Neural cell (in vitro differentiated cells): Measurements from ENCODE around the gene LAPTM5. TPM values are rescaled to one million over a fixed set of nuclear protein-coding genes. Genes with fewer than 3 reads are reported as not detected.

ENCODE experiments used
- H2AFZ ChIP-seq: fragments of 200-600, 300-800 bp; sonication (generic), shearing (Covaris generic); 2 replicates; pipeline ENCODE4 v1.6.0; 2014; ENCODE audit warnings: low read depth, mild to moderate bottlenecking, antibody characterized with exemption, low read length, moderate library complexity
- H3F3A ChIP-seq: fragments of 200-600 bp; shearing (Covaris generic); 2 replicates; pipeline ENCODE4 v1.6.1; 2016; ENCODE audit warnings: mild to moderate bottlenecking, moderate library complexity, mixed read lengths, antibody characterized with exemption, low read length; ENCODE audit not compliant: insufficient read depth, poor library complexity, severe bottlenecking
- H3K27ac ChIP-seq: fragments of 200-600, 300-800 bp; sonication (generic), shearing (Covaris generic); 2 replicates; pipeline ENCODE4 v1.5.1; 2014; ENCODE audit warnings: mild to moderate bottlenecking, low read length, moderate library complexity
- H3K27me3 ChIP-seq: fragments of 300-800, 200-600 bp; sonication (generic), shearing (Covaris generic); 2 replicates; pipeline ENCODE4 v1.6.0; 2014; ENCODE audit warnings: mild to moderate bottlenecking, low read depth, low read length, moderate library complexity; ENCODE audit not compliant: insufficient read depth
- H3K36me3 ChIP-seq: fragments of 300-800, 200-600 bp; sonication (generic), shearing (Covaris generic); 2 replicates; pipeline ENCODE4 v1.5.1; 2014; ENCODE audit warnings: mild to moderate bottlenecking, antibody characterized with exemption, low read length, moderate library complexity; ENCODE audit not compliant: insufficient read depth
- H3K4me2 ChIP-seq: fragments of 300-800, 200-600 bp; sonication (generic), shearing (Covaris generic); 2 replicates; pipeline ENCODE4 v1.6.0; 2014; ENCODE audit warnings: mild to moderate bottlenecking, low read length
- H3K4me3 ChIP-seq: fragments of 300-800, 200-600 bp; sonication (generic), shearing (Covaris generic); 2 replicates; pipeline ENCODE4 v1.5.1; 2014; ENCODE audit warnings: mild to moderate bottlenecking, low read length, moderate library complexity
- H3K79me2 ChIP-seq: fragments of 200-600 bp; shearing (Covaris generic); replicated peaks from 2 replicates; pipeline ENCODE4 v1.6.0; 2014; ENCODE audit warnings: mild to moderate bottlenecking, low read length, moderate library complexity; ENCODE audit not compliant: insufficient read depth
- H3K9ac ChIP-seq: fragments of 300-800, 200-600 bp; sonication (generic), shearing (Covaris generic); 2 replicates; pipeline ENCODE4 v1.6.1; 2016; ENCODE audit warnings: mild to moderate bottlenecking, low read length, mixed read lengths
- H3K9me2 ChIP-seq: fragments of 200-600 bp; shearing (Covaris generic); 2 replicates; pipeline ENCODE4 v1.6.1; 2016; ENCODE audit warnings: mild to moderate bottlenecking, low read length, mixed read lengths; ENCODE audit not compliant: insufficient read depth
- H3K9me3 ChIP-seq: fragments of 200-600, 300-800 bp; sonication (generic), shearing (Covaris generic); 2 replicates; pipeline ENCODE4 v1.6.1; 2016; ENCODE audit warnings: mild to moderate bottlenecking, mixed run types, low read length, moderate library complexity, mixed read lengths
- H4K20me1 ChIP-seq: fragments of 200-600 bp; shearing (Covaris generic); 2 replicates; pipeline ENCODE4 v1.6.1; 2016; ENCODE audit warnings: mild to moderate bottlenecking, mixed run types; ENCODE audit not compliant: insufficient read depth
- EP300 ChIP-seq: fragments of 450-650 bp; conservative IDR thresholded peaks from 2 replicates; pipeline ENCODE4 v1.6.1; 2014; ENCODE audit warnings: antibody characterized with exemption, mild to moderate bottlenecking, moderate library complexity; ENCODE audit not compliant: poor library complexity, severe bottlenecking
- EZH2 ChIP-seq: fragments of 200-600, 300-800 bp; shearing (Covaris generic), sonication (generic); IDR thresholded peaks from 2 replicates; pipeline ENCODE4 v1.6.1; 2014; ENCODE audit warnings: antibody characterized with exemption, low read length, borderline replicate concordance, mild to moderate bottlenecking; ENCODE audit not compliant: insufficient read depth, poor library complexity, severe bottlenecking
- MXI1 ChIP-seq: fragments of 450-650 bp; conservative IDR thresholded peaks from 2 replicates; pipeline ENCODE4 v1.6.1; 2014; ENCODE audit warnings: antibody characterized with exemption, mild to moderate bottlenecking; ENCODE audit not compliant: poor library complexity, severe bottlenecking
- POLR2AphosphoS5 ChIP-seq: IDR thresholded peaks from 2 replicates; pipeline ENCODE4 v1.6.1; 2012
- RAD21 ChIP-seq: fragments of 450-650 bp; conservative IDR thresholded peaks from 2 replicates; pipeline ENCODE4 v1.6.1; 2014; ENCODE audit warnings: antibody characterized with exemption, mild to moderate bottlenecking, moderate library complexity
- SMC3 ChIP-seq: fragments of 450-650 bp; conservative IDR thresholded peaks from 2 replicates; pipeline ENCODE4 v1.6.1; 2014; ENCODE audit warnings: antibody characterized with exemption, mild to moderate bottlenecking, moderate library complexity; ENCODE audit not compliant: poor library complexity
- TAF1 ChIP-seq: IDR thresholded peaks from 2 replicates; pipeline ENCODE4 v1.6.1; 2012; ENCODE audit warnings: low read depth
- polyA plus RNA-seq: library from polyadenylated mRNA; depleted of rRNA; stranded (reverse); fragments of >200 nt; gene quantifications from 2 replicates; pipeline ENCODE4 v1.2.3, GENCODE V29; 2014
- TF ChIP-seq, protein P1 (sequence below): IDR thresholded peaks from 2 replicates; pipeline ENCODE4 v1.6.1; 2012; ENCODE audit warnings: borderline replicate concordance
- TF ChIP-seq, protein P2 (sequence below): fragments of 450-650 bp; IDR thresholded peaks from 2 replicates; pipeline ENCODE4 v1.5.1; 2014; ENCODE audit warnings: antibody characterized with exemption, mild to moderate bottlenecking, moderate library complexity; ENCODE audit not compliant: poor library complexity, severe bottlenecking

Gene LAPTM5
- polyA plus RNA-seq, 1 donor from 2014 or later, result 0.12 TPM

DNA sequence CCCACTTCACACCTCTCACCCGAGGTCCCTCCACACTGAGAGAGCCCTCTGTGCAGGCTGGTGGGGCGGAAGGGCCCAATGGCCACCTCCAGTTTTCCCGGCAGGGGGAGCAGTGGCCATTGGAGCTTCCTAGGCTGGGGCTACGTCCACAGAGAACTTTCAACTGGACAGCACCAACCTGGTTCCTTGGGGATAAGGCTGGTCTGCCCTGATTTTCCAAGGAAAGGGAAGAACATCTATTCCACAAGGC, 20.3 kb upstream of the LAPTM5 start:
- no peak overlapping the region for H3K27ac ChIP-seq
- H3K4me3 ChIP-seq, result no peak overlapping the region
- no peak overlapping the region for H3K4me2 ChIP-seq
- H3K79me2 ChIP-seq, result no peaks in the 10 kb centered on the region
- H4K20me1 ChIP-seq, result no peaks in the 10 kb centered on the region
- no peak overlapping the region for H3K9ac ChIP-seq
- no peaks in the 10 kb centered on the region for H3K9me2 ChIP-seq
- no peaks in the 10 kb centered on the region for H3K36me3 ChIP-seq
- H3K27me3 ChIP-seq, result no peaks in the 10 kb centered on the region
- TF ChIP-seq EZH2 (no peak), SMC3 (no peak), EP300 (no peak), MXI1 (no peak), POLR2AphosphoS5 (no peak), RAD21 (no peak), TAF1 (no peak)
- TF ChIP-seq, protein P1, sequence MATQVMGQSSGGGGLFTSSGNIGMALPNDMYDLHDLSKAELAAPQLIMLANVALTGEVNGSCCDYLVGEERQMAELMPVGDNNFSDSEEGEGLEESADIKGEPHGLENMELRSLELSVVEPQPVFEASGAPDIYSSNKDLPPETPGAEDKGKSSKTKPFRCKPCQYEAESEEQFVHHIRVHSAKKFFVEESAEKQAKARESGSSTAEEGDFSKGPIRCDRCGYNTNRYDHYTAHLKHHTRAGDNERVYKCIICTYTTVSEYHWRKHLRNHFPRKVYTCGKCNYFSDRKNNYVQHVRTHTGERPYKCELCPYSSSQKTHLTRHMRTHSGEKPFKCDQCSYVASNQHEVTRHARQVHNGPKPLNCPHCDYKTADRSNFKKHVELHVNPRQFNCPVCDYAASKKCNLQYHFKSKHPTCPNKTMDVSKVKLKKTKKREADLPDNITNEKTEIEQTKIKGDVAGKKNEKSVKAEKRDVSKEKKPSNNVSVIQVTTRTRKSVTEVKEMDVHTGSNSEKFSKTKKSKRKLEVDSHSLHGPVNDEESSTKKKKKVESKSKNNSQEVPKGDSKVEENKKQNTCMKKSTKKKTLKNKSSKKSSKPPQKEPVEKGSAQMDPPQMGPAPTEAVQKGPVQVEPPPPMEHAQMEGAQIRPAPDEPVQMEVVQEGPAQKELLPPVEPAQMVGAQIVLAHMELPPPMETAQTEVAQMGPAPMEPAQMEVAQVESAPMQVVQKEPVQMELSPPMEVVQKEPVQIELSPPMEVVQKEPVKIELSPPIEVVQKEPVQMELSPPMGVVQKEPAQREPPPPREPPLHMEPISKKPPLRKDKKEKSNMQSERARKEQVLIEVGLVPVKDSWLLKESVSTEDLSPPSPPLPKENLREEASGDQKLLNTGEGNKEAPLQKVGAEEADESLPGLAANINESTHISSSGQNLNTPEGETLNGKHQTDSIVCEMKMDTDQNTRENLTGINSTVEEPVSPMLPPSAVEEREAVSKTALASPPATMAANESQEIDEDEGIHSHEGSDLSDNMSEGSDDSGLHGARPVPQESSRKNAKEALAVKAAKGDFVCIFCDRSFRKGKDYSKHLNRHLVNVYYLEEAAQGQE, result no peak
- TF ChIP-seq, protein P2, sequence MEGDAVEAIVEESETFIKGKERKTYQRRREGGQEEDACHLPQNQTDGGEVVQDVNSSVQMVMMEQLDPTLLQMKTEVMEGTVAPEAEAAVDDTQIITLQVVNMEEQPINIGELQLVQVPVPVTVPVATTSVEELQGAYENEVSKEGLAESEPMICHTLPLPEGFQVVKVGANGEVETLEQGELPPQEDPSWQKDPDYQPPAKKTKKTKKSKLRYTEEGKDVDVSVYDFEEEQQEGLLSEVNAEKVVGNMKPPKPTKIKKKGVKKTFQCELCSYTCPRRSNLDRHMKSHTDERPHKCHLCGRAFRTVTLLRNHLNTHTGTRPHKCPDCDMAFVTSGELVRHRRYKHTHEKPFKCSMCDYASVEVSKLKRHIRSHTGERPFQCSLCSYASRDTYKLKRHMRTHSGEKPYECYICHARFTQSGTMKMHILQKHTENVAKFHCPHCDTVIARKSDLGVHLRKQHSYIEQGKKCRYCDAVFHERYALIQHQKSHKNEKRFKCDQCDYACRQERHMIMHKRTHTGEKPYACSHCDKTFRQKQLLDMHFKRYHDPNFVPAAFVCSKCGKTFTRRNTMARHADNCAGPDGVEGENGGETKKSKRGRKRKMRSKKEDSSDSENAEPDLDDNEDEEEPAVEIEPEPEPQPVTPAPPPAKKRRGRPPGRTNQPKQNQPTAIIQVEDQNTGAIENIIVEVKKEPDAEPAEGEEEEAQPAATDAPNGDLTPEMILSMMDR, result no peak
- no peaks in the 10 kb centered on the region for H3F3A ChIP-seq
- H3K9me3 ChIP-seq, result no peaks in the 10 kb centered on the region
- H2AFZ ChIP-seq, result no peak overlapping the region

DNA sequence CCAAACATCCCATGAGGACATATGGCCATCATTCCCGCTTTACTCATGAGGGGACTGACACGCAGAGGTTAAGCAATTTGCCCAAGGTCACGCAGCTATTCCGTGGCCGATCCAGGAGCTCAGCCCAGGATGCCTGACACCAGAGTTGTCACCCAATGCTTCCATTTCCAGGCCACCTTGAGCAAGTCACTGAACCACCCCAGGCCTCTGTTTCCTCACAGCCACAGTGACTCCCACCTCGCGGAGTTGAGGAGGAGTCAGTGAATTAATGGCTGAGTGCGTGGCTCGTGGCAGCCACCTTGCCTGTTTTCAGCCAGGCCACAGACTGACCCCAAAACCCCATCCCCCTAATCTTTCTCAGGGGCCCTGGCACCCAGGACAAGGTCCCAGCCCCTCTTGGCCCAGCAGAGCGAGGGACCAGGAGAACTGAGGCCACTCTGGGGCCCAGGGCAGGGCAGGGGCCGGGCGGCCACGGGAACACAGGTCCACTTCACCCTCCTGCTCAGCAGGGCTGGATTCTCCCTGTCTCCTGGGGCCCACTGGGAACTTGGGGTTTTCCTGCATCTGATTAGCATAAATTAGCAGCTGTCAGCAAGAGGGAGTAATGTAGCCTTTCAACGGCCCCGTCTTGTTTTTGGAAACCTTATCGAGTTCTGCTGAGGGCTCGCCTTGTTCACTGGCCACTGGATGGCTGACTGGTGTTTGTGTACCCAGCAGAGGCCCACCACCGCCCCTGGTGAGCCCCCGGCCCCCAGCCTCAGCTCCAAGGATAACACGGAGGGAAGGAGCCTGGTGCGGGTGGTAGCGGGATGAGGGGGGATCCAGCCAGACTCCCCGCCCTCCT, 19.7 kb upstream of the LAPTM5 start:
- H4K20me1 ChIP-seq, result no peaks in the 10 kb centered on the region
- no peaks in the 10 kb centered on the region for H3K36me3 ChIP-seq
- TF ChIP-seq, protein P2, result no peak
- TF ChIP-seq, protein P1, result no peak
- TF ChIP-seq POLR2AphosphoS5 (no peak), EZH2 (no peak), SMC3 (no peak), TAF1 (no peak), EP300 (no peak), RAD21 (no peak), MXI1 (no peak)
- no peak overlapping the region for H3K27ac ChIP-seq
- no peak overlapping the region for H3K9ac ChIP-seq
- H3K9me3 ChIP-seq, result no peaks in the 10 kb centered on the region
- H3F3A ChIP-seq, result no peaks in the 10 kb centered on the region
- no peak overlapping the region for H3K4me2 ChIP-seq
- no peak overlapping the region for H2AFZ ChIP-seq
- H3K27me3 ChIP-seq, result no peaks in the 10 kb centered on the region
- H3K9me2 ChIP-seq, result no peaks in the 10 kb centered on the region
- H3K79me2 ChIP-seq, result no peaks in the 10 kb centered on the region
- no peak overlapping the region for H3K4me3 ChIP-seq
